HFF-Myc (cell line): ENCODE measurements around the gene IL1RL2.
A peak's percentile ranks its signal among the peaks of the same experiment; 100 is the strongest.

Experiments
- DNase-seq: peaks from one replicate; pipeline ENCODE4 v3.0.0-alpha.2; 2011; ENCODE audit warnings: low read depth; ENCODE audit errors: extremely low read depth
- H3K4me3 ChIP-seq: replicated peaks from 2 replicates; pipeline ENCODE4 v1.5.1; 2011; ENCODE audit warnings: low read depth, mild to moderate bottlenecking, control low read depth, low read length
- TF ChIP-seq, protein P1 (sequence below): IDR thresholded peaks from 2 replicates; pipeline ENCODE4 v1.5.1; 2012; ENCODE audit warnings: mild to moderate bottlenecking, low read depth, low read length, control low read depth; ENCODE audit errors: missing control alignments

Gene IL1RL2

DNA sequence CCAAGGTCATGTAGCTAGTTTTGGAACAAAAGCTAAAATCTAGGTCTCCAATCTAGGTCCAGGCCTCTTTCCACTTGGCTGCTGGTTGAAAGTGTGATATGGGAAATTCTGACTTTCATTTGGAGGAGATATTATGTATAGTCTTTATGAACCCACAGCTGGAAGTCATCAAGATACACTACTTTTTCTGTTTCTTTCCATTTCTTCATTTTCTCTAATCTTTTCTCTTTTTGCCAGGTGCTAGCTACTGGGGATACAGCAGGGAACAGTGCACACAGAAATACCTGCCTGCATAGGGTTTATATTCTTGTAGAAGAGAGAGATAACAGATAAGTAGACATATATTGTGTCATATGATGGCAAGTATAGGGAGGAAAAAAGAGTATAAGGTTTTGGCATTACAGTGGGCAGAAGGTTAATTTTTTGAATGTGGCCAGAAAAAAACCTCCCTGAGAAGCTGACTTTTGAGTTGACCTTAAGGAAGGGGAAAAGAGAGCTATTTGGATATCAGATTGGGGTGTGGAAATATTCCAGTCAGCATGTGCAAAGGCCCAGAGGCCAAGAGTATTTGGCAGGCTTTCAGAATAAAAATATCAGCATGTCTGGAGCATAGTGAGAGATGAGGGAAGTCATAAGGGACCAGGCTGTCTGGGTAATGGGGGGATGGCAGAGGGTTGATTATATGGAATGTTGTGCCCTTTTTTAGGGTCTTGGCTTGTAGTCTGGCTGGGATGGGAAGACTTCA is 28.6 kb upstream of the IL1RL2 start:
- TF ChIP-seq, protein P1, sequence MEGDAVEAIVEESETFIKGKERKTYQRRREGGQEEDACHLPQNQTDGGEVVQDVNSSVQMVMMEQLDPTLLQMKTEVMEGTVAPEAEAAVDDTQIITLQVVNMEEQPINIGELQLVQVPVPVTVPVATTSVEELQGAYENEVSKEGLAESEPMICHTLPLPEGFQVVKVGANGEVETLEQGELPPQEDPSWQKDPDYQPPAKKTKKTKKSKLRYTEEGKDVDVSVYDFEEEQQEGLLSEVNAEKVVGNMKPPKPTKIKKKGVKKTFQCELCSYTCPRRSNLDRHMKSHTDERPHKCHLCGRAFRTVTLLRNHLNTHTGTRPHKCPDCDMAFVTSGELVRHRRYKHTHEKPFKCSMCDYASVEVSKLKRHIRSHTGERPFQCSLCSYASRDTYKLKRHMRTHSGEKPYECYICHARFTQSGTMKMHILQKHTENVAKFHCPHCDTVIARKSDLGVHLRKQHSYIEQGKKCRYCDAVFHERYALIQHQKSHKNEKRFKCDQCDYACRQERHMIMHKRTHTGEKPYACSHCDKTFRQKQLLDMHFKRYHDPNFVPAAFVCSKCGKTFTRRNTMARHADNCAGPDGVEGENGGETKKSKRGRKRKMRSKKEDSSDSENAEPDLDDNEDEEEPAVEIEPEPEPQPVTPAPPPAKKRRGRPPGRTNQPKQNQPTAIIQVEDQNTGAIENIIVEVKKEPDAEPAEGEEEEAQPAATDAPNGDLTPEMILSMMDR, result no peak
- H3K4me3 ChIP-seq, result no peak overlapping the region
- no peak for DNase-seq

DNA sequence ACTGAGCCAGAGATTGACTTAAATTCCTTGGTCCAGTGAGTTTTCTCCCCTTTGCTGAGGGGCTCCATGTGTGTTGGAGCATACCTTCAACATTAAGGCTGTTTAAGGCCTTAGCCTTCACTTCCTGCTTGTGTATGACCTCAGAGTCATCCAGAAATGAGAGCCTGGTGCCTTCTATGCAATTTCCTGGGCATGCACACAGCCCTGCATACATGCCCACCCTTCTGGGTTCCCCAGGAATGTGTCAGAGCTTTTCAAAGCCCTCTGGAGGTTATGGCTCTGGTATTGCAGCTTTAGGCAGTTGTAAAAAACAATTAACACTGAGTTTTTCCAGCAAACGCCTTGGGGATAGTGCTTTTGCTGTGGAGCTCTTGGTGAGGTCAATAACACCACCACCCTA is 27.5 kb upstream of the IL1RL2 start:
- H3K4me3 ChIP-seq, result no peak overlapping the region
- no peak for DNase-seq
- TF ChIP-seq, protein P1, result no peak

- no peak for DNase-seq
Observed at GRCh38 chr2:102166189-102166845, 20.5 kb upstream of the IL1RL2 start.

DNA sequence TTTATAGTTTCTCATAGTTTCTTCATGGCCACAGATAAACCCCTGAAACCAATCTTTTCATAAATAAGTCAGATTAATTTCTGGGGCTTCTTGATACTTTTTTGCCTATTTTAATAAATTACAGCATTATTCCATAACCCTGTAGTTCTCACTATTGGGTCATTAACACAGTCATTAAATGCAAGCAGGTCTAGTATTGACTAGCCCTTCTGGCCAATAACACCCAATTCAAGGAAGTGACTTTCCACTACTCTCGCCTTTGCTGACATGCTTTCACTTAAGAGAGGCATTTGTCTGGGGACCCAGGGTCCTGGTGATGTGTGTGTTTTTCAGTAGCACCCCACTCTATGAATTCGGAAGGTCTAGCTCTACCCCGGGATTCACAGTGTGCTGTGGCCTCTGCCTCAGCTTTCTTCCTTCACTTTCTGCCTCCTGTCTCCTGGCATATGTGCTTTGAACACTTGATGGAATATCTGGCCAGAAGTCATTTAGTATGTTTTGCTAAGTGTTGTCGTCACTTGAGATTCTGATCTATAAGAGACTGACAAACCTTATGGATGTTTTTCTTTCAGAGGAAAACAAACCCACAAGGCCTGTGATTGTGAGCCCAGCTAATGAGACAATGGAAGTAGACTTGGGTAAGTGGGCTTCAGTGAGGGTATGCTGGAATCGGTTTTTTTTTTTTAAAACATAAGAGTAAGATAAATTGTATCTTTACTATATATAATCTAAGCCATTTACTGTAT is 18.6 kb upstream of the IL1RL2 start:
- H3K4me3 ChIP-seq, result no peak overlapping the region
- TF ChIP-seq, protein P1, result no peak

More at GRCh38 chr2:102166189-102166845, 20.5 kb upstream of the IL1RL2 start:
- TF ChIP-seq, protein P1, result peak; percentile 60
- H3K4me3 ChIP-seq, result no peak overlapping the region

GRCh38 chr2:102171946-102172345 is 14.9 kb upstream of the IL1RL2 start:
- TF ChIP-seq, protein P1, result no peak
- no peak overlapping the region for H3K4me3 ChIP-seq
- DNase-seq, result no peak

More for the DNA sequence above, 18.6 kb upstream of the IL1RL2 start:
- no peak for DNase-seq

GRCh38 chr2:102172745-102173144 is 14.1 kb upstream of the IL1RL2 start:
- TF ChIP-seq, protein P1, result no peak
- DNase-seq, result no peak
- no peak overlapping the region for H3K4me3 ChIP-seq
